ENCODE measurements around the gene PRSS33.

PRSS33 gene, protein sequence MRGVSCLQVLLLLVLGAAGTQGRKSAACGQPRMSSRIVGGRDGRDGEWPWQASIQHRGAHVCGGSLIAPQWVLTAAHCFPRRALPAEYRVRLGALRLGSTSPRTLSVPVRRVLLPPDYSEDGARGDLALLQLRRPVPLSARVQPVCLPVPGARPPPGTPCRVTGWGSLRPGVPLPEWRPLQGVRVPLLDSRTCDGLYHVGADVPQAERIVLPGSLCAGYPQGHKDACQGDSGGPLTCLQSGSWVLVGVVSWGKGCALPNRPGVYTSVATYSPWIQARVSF

DNA sequence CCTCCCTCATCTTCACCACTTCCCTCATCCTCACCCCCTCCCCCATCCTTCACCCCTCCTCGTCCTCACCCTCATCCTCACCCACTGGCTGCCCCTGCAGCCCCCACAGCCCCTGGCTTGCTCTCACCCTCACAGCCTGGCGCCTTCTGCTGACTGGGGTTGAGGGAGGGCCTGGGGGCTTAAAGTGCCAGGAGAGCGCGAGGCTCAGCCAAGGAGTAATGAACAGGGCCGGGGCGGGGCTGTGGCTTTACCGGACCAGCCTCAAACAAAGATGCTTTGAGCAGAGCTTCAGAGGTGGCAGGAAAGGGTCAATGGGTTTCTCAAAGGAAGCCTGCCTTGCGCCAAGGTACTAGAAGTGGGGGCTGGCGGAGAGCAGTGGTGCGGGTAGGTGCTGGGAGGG lies at the start of gene PRSS33:
Gene PRSS33, minus strand, starts transcription at position 155 of the 400 bp plus-strand sequence. CDS start 1,013 bp downstream, outside the sequence.
- in situ Hi-C loops (cut with HindIII; ENCODE audit: low sequenced_read_pairs): no loop called here

DNA sequence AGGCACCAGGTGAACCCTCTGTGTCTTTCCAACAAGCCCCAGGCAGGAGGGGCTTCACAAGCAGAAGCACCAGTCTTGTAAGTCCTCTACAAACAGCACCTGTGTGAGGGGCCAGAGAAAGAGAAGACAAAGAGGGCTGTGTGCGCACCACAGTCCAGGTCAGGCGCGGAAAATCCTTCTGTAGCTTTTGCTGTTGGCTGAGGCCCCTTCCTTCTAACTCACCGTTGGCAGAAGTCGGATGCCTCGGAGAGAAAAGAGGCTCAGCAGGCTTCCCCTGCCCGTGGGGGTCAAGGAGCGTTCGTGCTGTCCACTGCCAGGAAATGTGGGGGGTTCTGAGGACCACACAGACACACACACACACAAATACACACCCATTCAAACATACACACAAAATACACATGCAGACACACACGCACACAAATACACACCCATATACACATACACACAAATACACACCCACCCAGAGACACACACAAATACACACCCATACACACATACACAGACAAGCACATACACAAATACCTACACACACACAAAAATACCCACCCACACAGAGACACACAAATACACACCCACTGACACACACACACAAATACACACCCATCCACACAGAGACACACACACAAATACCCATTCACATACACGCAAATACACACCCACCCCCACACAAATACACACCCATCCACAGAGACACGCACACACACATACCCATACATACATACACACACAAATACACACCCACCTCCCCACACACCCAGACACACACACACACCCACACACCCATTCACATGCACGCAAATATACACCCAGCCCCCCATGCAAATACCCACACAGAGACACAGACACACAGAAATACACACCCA lies 49.5 kb upstream of the PRSS33 start:
- in situ Hi-C loops (cut with HindIII; ENCODE audit: low sequenced_read_pairs): no loop called here

DNA sequence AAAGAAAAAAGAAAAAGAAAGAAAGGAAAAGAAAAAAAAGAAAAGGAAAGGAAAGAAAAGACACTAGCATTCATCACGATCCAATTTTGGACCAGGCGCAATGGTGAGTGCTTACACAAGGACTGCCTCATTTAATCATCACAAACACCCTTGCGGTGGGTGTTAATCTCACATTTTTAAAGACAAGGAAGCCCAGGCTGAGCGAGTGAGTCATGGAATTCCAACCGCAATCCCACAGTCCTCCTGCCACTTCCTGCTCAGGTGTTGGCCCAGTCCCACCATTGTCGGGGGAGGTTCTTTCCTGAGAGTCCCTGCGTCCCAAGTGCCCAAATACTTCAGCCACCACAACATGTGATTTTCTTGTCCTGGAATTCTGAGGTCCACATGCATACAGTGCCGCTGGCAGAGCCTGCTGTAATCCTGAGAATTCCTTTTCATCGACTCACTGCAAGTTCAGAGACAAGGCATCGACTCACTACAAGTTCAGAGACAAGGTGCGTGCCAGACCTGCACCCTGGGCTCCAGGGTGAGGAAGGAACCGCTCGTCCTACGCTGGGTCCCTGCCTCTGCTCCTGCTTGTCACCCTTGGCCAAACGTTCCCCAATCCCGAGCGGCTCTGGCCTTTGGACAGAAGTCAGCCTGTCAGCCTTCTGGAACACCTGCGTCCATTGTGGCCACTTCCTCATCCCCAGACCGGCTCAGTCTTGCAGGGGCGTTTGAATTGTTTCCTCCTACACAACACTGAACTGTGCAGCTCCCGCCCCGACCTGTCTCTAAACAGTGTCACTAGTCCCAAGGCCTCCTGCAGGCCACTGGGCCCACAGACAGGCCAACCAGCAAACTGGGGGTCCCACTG lies 48.5 kb upstream of the PRSS33 start:
- in situ Hi-C loops (cut with HindIII; ENCODE audit: low sequenced_read_pairs): no loop called here

DNA sequence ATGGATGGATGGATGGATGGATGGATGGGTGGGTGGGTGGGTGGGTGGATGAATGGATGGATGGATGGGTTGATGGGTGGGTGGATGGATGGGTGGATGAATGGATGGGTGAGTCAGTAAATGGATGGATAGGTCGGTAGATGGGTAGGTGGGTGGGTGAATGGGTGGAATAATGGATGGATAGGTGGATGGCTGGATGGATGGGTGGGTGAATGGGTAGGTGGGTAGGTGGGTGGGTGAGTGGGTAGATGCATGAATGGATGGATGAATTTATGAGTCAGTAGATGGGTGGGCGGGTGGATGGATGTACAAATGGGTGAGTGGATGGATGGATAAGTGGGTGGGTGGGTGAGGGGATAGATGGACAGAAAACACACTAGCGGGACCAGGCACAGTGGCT lies 47.6 kb upstream of the PRSS33 start:
- in situ Hi-C loops (cut with HindIII; ENCODE audit: low sequenced_read_pairs): no loop called here

DNA sequence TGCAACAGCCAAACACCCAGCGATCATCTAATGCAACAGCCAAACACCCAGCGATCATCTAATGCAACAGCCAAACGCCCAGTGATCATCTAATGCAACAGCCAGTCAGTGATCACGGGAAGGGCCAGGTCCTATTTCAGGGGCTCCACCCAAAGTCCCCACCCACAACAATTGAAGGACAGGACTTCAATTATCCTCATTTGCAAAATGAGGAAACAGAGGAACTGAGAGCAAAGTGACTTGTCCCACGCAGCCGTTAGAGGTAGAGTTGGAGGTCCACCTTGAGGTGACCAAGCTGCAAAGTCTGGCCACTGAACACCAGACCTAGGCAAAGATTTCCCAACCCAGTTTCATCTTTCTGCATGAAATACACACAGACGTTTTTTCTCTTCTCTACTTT lies 46.4 kb upstream of the PRSS33 start:
- in situ Hi-C loops (cut with HindIII; ENCODE audit: low sequenced_read_pairs): no loop called here

DNA sequence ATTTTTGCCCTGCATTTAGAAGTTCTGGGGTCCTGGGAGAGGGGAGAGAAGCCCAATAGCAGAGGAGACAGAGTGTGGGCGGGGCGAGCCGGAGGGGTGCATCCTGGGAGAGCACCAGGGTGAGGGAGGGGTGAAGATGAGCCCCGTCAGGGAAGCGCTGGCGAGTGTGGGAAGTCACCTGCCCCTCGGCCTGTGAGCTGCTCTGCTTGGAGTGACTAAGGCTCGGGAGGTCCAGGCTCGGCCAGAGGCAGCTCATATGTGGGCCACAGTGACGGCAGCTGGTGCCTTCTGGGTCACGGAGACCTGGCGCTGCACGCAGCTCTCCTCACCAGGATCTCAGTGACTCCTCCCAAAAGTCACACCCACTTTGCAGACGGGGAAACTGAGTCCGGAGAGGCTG lies 43.8 kb upstream of the PRSS33 start:
- in situ Hi-C loops (cut with HindIII; ENCODE audit: low sequenced_read_pairs): no loop called here

DNA sequence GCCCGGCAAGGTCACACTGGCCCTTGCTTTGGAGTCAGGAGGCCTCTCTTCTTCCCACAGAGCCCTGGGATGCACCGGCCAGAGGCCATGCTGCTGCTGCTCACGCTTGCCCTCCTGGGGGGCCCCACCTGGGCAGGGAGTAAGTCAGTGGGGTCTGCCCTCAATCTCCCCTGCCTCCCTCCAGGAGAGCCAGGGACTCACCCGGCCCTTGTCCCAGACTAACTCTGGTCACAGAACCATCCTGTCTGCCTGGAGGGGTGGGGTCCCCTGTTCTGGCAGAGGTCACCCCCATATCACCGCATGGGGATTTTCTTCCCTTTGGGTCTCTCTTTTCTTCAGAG lies 43.0 kb upstream of the PRSS33 start:
- in situ Hi-C loops (cut with HindIII; ENCODE audit: low sequenced_read_pairs): no loop called here

DNA sequence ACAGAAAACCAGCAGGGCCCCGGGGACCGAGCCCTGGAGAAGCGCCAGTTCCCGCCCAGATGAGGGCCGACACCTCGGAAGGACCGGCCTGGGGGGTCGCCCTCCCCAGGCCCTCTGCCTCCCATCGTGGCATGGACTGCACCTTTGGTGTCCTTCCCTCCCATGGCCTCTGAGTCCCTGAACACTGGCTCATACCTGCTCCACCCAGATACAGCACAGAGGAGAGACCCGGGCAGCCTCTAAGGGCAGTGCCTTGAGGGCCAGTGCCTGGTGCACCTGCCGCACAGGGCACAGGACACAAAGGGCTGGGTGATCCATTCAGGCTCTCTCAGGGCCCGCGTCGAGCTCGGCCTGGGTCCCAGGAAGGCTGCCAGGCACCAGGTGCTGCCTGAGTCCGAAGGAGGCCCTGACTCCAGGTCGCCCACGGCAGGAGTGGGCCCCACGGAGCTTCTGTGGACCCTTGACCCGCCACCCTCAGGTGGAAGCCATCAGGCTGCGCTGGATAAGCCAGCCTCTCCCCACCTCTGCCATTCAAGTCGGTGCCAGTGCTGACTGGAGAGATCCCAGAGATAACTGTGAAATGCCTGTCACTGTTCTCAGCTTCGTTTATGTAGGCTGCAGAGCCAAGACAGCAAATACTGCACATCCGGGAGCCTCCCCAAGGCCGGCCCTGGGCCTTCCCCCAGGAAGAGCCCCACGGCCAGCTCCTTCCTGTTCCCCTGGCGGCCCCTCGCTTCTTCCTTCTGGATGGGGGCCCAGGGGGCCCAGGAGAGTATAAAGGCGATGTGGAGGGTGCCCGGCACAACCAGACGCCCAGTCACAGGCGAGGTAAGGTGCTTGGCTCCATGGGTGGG lies 42.4 kb upstream of the PRSS33 start, which contains the start of gene ZG16B:
Gene ZG16B, plus strand, starts transcription at position 803 of the 854 bp plus-strand sequence. CDS start 139 bp downstream, outside the sequence.
- in situ Hi-C loops (cut with HindIII; ENCODE audit: low sequenced_read_pairs): no loop called here

DNA sequence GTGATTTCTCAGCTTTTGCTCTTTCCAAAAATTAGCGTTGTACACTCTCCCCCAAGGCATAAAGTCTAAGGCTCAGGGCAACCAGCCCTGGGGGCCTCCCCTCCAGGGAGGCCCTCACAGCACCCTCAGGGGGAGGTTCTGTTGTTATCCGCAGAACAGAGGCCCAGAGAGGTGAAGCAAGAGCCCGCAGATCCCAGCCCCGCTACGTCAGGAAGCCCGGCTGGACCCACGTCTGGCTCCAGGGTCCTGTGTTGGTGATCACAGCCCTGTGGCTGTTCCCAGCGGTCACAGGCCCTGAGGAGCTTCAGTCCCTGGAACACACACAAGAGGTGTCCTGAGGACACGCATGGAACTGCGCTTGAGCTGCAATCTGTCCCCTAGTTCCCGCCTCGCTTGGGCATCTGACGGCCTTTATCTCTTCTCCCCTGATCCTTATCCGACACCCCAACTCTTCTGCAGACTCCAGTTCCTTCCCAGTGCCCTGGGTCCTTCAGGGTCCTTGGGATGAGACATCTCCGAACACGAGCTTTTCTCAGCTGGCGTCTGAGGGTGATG lies 41.6 kb upstream of the PRSS33 start:
- in situ Hi-C loops (cut with HindIII; ENCODE audit: low sequenced_read_pairs): no loop called here

DNA sequence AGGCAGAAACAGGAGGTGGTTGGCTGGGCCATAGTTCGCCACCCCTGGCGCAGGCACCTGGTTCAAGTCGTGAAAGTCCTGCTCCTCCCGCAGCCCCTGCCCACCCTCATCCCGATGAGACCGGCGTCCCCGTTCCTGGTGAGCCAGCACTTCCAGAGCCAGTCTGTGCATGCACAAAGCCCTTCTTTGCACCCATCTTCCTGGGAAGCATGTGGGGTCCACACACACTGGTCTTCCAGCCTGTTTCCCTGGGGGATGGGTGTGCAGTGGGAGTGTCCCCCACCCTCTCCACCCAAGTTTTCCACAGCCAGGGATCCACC lies 41.1 kb upstream of the PRSS33 start:
- in situ Hi-C loops (cut with HindIII; ENCODE audit: low sequenced_read_pairs): no loop called here

DNA sequence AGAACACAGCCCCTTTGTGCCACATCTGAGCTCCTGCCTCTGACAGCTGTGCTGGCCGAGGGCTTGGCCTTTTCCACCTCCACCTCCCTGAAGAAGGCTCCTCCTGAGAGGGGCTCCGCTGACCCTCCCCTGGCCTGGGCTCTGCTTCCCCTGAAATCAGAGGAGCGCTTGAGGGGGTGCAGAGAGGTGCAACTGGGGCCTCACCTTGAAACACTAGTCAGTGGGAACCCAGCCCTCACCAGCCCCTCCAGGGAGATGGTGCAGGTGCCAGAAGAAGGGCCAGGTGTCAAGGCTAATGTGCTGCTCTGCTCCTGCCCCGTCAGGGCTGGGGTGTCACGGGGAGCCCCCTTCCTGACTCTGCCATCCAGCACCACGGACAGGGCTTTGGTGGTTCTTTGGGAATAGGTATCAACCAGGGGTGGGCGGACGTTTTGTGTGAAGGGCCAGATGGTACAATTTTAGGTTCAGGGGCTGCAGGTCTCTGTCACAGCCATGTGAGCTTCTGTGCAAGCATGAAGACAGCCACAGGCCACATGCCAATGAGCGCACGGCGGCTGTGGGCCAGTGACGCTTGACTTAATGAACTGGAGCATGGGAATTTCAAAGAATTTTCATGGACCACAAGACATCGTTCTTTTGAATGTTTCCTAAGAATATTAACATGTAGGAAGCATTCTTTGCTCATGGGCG lies 40.6 kb upstream of the PRSS33 start:
- in situ Hi-C loops (cut with HindIII; ENCODE audit: low sequenced_read_pairs): no loop called here

DNA sequence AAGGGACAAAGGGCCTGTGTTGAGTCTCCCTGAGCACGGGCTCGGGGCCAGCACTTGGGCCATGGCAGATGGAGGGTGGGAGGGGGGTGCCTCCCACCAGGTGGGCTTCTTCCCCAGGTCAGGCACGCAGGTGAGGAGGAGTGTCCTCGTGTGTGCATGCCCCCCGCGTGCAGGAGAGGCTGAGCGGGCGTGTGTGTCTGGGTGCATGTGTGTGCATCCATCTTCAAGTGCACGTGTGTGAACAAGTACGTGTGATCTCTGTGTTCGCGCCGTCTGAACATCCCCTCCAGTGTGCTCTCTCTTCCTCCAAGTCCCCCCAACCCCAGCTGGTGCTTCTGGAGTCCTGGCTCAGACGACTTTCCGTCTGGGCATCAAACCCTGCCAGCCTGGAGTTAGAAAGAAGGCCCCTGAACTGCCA lies 40.0 kb upstream of the PRSS33 start:
- in situ Hi-C loops (cut with HindIII; ENCODE audit: low sequenced_read_pairs): no loop called here

DNA sequence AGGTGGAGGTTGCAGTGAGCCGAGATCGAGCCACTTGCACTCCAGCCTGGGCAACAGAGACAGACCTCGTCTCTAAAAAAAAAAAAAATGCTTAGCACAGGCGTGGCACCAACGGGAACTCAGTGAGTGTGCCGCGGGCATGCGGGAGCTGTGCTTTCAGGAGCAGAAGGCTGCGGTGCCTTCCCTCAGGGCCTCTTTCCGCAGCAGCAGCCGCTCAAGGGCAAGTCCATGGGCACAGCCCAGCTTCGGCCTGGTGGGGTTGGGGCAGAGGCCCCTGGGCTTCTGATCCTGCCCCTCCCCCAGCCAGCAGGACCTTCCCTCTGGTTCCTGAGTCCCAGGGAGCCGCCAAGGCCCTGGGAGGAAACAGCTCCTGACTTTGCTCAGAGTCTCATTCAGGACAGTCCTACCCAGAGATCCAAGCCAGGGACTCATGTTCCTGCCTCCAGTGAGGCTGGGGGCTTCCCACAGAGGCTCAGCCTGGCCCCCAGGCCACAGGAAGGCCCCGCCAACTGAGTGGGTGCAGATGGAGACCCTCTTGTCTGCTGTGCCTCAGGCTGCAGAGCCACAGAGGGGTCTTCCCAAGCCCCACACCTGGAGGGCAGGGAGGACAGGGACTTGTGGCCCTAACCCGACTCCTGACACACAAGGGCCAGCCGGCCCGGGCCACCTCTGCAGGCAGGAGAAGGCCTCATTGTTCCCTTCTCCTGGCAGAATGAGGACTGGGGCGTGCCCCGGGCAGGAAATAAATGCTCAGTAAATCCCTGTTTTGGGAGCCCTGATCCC lies 39.4 kb upstream of the PRSS33 start:
- in situ Hi-C loops (cut with HindIII; ENCODE audit: low sequenced_read_pairs): no loop called here

DNA sequence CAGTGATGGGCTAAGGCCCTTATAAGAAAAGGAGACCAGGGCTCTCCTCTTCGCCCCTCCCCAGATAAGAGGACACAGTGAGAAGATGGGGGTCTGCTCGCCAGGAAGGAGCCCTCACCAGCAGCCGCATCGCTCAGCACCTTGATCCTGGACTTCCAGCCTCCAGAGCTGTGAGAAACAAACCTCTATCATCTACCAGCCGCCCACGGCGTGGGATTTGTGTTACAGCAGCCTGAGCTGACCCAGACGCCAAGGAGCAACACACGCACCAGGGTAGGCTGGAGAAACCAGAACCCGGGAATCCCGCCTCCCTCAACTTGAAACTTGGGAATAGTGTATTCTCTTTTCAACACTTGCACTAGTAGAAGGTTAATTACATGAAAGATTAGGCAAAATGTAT lies 38.5 kb upstream of the PRSS33 start:
- in situ Hi-C loops (cut with HindIII; ENCODE audit: low sequenced_read_pairs): no loop called here

DNA sequence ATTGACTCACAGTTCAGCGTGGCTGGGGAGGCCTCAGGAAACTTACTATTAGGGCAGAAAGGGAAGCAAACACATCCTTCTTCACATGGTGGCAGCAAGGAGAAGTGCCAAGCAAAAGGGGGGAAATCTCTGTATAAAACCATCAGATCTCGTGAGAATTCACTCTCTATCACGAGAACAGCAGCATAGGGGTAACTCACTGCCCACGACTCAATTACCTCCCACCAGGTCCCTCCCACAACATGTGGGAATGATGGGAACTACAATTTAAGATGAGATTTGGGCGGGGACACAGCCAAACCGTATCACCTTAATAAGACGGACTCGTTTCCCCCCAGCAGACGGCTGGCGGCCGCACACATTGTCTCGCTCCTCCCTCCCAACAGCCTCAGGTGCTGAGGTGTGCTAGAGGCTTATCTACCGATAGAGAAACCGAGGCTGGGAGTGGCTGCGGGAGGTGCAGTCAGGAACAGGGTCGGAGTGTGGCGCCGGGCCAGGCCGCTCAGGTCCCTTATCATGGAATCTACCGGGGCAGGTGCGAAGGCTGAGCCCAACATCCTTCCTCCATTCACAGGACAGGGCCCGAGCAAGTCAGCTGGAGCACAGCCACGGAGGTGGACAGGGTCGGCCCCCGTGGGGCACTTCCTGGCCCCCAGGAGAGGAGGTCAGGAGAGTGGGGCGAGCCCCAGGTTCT lies 37.8 kb upstream of the PRSS33 start:
- in situ Hi-C loops (cut with HindIII; ENCODE audit: low sequenced_read_pairs): no loop called here

DNA sequence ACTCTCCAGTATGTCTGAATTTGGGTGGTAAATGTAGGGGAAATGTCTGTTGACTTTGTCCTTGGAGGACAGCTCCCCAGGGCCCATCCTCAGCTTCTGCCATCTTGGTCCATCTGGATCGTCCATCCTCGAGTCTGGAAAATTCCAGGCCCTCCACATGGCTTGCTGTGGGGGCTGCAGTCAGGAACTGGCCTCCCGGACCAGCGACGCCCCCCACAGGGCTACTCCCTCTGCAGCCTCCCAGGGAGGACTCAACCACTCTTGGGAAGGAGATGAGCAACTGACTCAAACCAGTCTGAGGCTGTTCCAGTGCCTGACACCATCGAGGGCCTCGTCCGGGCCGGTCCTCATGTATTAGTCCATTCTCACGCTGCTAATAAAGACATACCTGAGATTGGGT lies 37.3 kb upstream of the PRSS33 start:
- in situ Hi-C loops (cut with HindIII; ENCODE audit: low sequenced_read_pairs): no loop called here

DNA sequence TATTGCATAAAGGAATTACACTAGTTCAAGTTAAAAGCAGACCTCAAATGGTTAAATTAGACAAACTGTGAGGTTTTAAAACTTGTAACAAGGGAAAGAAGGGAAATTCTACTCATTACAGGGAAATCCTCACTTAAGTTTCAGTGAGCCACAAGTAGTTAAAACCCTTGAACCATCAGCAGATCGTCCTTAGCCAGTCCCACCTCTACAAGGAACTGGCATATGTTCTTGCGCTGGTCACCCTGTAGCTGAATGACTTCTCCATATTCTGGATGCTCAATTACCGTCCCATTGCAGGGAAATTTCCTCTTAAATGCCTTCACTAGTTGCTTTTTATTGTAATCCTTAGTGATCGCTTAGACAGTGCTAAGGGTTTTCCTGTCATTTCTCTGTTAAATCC lies 35.1 kb upstream of the PRSS33 start:
- in situ Hi-C loops (cut with HindIII; ENCODE audit: low sequenced_read_pairs): no loop called here

DNA sequence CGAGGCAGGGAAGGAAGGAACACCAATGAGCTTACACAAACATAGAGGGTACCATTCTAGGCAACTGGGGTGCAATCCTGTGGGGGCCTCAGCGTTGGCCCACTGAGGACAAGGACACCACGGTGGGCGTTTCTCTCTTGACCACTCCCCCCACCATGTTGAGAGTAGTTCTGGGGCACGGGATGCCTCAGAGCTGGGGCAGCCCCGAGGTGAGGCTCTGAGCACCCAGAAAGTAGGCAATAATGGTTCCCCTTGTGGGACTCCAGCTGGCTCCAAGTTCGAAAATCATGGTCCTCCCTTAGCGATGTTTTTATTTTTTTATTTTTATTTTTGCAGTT lies 34.8 kb upstream of the PRSS33 start:
- in situ Hi-C loops (cut with HindIII; ENCODE audit: low sequenced_read_pairs): no loop called here

Data from DLD1 (cell line).